MG63 (cell line): ENCODE results near the gene KDM2A. TPM values are rescaled to one million over a fixed set of nuclear protein-coding genes. Genes with fewer than 3 reads are reported as not detected.
"Not testable (repeated sequence)": the region's sequence is repeated elsewhere in the genome, so short reads cannot be mapped to it uniquely, and the experiment has no call there.

Source experiments
- DNase-seq: peaks from one replicate; pipeline ENCODE4 v3.0.0-alpha.2; 2020
- H3K27me3 ChIP-seq: fragments of 250-450 bp; sonication (Bioruptor Pico); 2 replicates; pipeline ENCODE4 v1.5.1; 2020; ENCODE audit warnings: mild to moderate bottlenecking, moderate library complexity
- H3K36me3 ChIP-seq: fragments of 250-450 bp; sonication (Bioruptor Pico); 2 replicates; pipeline ENCODE4 v1.5.1; 2020; ENCODE audit warnings: mild to moderate bottlenecking, moderate library complexity
- H3K4me3 ChIP-seq: fragments of 250-450 bp; sonication (Bioruptor Pico); 2 replicates; pipeline ENCODE4 v1.5.1; 2020; ENCODE audit warnings: mild to moderate bottlenecking, moderate library complexity
- H3K9me3 ChIP-seq: fragments of 250-450 bp; sonication (Bioruptor Pico); 2 replicates; pipeline ENCODE4 v1.5.1; 2020; ENCODE audit warnings: mild to moderate bottlenecking, moderate library complexity
- total RNA-seq: library from RNA; depleted of rRNA; stranded (reverse); fragments of >200 nt; shearing (Covaris generic); gene quantifications from 2 replicates; pipeline ENCODE4 v1.2.3, GENCODE V29; 2014; ENCODE audit warnings: low replicate concordance

The KDM2A gene
- total RNA-seq, 1 experiment from 2014 or later: 16.7 TPM

GRCh38 chr11:67195971-67196456, 77.0 kb downstream of the KDM2A start:
- Histone ChIP-seq H3K9me3 (no peaks in the 10 kb centered on the region), H3K27me3 (no peaks in the 10 kb centered on the region), H3K36me3 (peaks cover 31% of the 10 kb centered on the region), H3K4me3 (no peak overlapping the region)
- no peak for DNase-seq

GRCh38 chr11:67197606-67198005, 78.5 kb downstream of the KDM2A start:
- no peak for DNase-seq
- Histone ChIP-seq H3K4me3 (no peak overlapping the region), H3K36me3 (peaks cover 31% of the 10 kb centered on the region), H3K9me3 (no peaks in the 10 kb centered on the region), H3K27me3 (no peaks in the 10 kb centered on the region)

- DNase-seq: peak; percentile 49
- H3K27me3 ChIP-seq, H3K4me3 ChIP-seq, H3K9me3 ChIP-seq: not testable (repeated sequence)
- H3K36me3 ChIP-seq: peaks cover 30% of the 10 kb centered on the region
Observed at GRCh38 chr11:67198781-67199180, 79.7 kb downstream of the KDM2A start.

- Histone ChIP-seq H3K36me3 (peaks cover 22% of the 10 kb centered on the region), H3K9me3 (no peaks in the 10 kb centered on the region), H3K4me3 (no peak overlapping the region), H3K27me3 (no peaks in the 10 kb centered on the region)
- no peak for DNase-seq
Observed at GRCh38 chr11:67199751-67200150, 80.7 kb downstream of the KDM2A start.

GRCh38 chr11:67202028-67202427, 83.0 kb downstream of the KDM2A start:
- Histone ChIP-seq H3K27me3 (no peaks in the 10 kb centered on the region), H3K4me3 (no peak overlapping the region), H3K36me3 (peaks cover 25% of the 10 kb centered on the region), H3K9me3 (no peaks in the 10 kb centered on the region)
- no peak for DNase-seq

- Histone ChIP-seq H3K4me3 (no peak overlapping the region), H3K36me3 (peaks cover 25% of the 10 kb centered on the region), H3K27me3 (no peaks in the 10 kb centered on the region), H3K9me3 (no peaks in the 10 kb centered on the region)
- no peak for DNase-seq
Observed at GRCh38 chr11:67204822-67205221, 85.8 kb downstream of the KDM2A start.

- not testable (repeated sequence) for H3K9me3 ChIP-seq, DNase-seq, H3K4me3 ChIP-seq, H3K27me3 ChIP-seq
- peaks cover 30% of the 10 kb centered on the region for H3K36me3 ChIP-seq
Observed at GRCh38 chr11:67209222-67209621, 90.2 kb downstream of the KDM2A start.

GRCh38 chr11:67211656-67212436, 92.8 kb downstream of the KDM2A start:
- no peak overlapping the region for H3K4me3 ChIP-seq
- no peaks in the 10 kb centered on the region for H3K9me3 ChIP-seq
- no peaks in the 10 kb centered on the region for H3K27me3 ChIP-seq
- peaks cover 39% of the 10 kb centered on the region for H3K36me3 ChIP-seq
- DNase-seq: no peak

- Histone ChIP-seq H3K36me3 (peaks cover 44% of the 10 kb centered on the region), H3K4me3 (no peak overlapping the region), H3K9me3 (no peaks in the 10 kb centered on the region), H3K27me3 (no peaks in the 10 kb centered on the region)
- DNase-seq: no peak
Observed at GRCh38 chr11:67213178-67213621, 94.1 kb downstream of the KDM2A start.

- Histone ChIP-seq H3K27me3 (no peaks in the 10 kb centered on the region), H3K9me3 (no peaks in the 10 kb centered on the region), H3K36me3 (peaks cover 40% of the 10 kb centered on the region), H3K4me3 (no peak overlapping the region)
- no peak for DNase-seq
Observed at GRCh38 chr11:67227726-67228125, 108.7 kb downstream of the KDM2A start.

- Histone ChIP-seq H3K27me3 (no peaks in the 10 kb centered on the region), H3K4me3 (no peak overlapping the region), H3K36me3 (peaks cover 31% of the 10 kb centered on the region), H3K9me3 (no peaks in the 10 kb centered on the region)
- peak; percentile 20 for DNase-seq
Observed at GRCh38 chr11:67230406-67230805, 111.3 kb downstream of the KDM2A start.

- Histone ChIP-seq H3K9me3 (no peaks in the 10 kb centered on the region), H3K4me3 (no peak overlapping the region), H3K27me3 (no peaks in the 10 kb centered on the region), H3K36me3 (peaks cover 28% of the 10 kb centered on the region)
- no peak for DNase-seq
Observed at GRCh38 chr11:67230886-67231285, 111.8 kb downstream of the KDM2A start.

- Histone ChIP-seq H3K27me3 (no peaks in the 10 kb centered on the region), H3K9me3 (no peaks in the 10 kb centered on the region), H3K4me3 (no peak overlapping the region), H3K36me3 (peaks cover 19% of the 10 kb centered on the region)
- no peak for DNase-seq
Observed at GRCh38 chr11:67233584-67234190, 114.6 kb downstream of the KDM2A start.

- not testable (repeated sequence) for H3K27me3 ChIP-seq, DNase-seq, H3K4me3 ChIP-seq, H3K9me3 ChIP-seq
- H3K36me3 ChIP-seq: peaks cover 19% of the 10 kb centered on the region
Observed at GRCh38 chr11:67234571-67234970, 115.5 kb downstream of the KDM2A start.

- Histone ChIP-seq H3K27me3 (no peaks in the 10 kb centered on the region), H3K4me3 (no peak overlapping the region), H3K9me3 (no peaks in the 10 kb centered on the region), H3K36me3 (peaks cover 26% of the 10 kb centered on the region)
- DNase-seq: no peak
Observed at GRCh38 chr11:67237574-67237973, 118.5 kb downstream of the KDM2A start.

- Histone ChIP-seq H3K4me3 (peak overlapping the region; percentile 20), H3K36me3 (peaks cover 37% of the 10 kb centered on the region), H3K27me3 (no peaks in the 10 kb centered on the region), H3K9me3 (no peaks in the 10 kb centered on the region)
- DNase-seq: no peak
Observed at GRCh38 chr11:67238894-67239782, 120.1 kb downstream of the KDM2A start.
